DMS 273 (cell line): Measurements from ENCODE around the gene SLC41A3.
A peak's percentile ranks its signal among the peaks of the same experiment; 100 is the strongest.
"Not testable (repeated sequence)": the region's sequence is repeated elsewhere in the genome, so short reads cannot be mapped to it uniquely, and the experiment has no call there.

ENCODE experiments used
- DNase-seq: peaks from one replicate; lab custom pipeline; 2025; ENCODE audit not compliant: unreplicated experiment; lab: John Stamatoyannopoulos, UW

Gene SLC41A3

DNA sequence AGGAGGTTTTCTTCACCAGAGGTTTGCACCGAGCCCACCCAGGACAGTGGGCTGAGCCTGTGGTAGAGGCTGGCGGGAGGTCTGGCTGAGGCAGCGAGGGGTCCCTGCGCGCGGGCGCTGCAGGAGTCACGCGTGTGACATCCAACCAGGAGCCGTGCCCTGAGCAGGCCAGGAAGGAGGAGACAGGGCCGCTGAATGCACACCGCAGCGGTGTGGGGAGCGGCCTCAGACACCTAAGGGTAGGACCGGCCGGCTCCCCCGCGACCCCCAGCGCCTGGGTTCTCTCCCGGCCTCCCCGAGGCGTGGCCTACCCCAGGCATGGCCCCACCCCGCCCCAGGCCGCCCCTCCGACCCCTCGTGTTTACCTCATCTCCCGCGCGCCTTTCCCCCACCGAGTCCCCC is 412 bp downstream of the SLC41A3 start:
- DNase-seq = peak; percentile 86

DNA sequence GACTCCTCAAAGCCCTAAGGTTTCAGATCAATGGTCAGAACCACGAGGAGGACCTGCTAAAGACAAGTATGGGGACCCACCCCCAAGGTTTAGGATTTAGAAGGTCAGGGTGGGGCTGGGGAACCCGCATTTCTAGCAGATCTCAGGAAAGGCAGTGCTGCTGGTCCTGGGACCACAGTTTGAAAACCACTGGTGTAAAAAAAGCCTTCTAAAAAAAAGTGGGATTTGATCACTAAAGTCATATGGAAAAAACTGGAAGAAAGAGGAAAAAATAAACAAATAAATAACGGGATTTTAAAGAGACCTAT is 832 bp downstream of the SLC41A3 start:
- no peak for DNase-seq

DNA sequence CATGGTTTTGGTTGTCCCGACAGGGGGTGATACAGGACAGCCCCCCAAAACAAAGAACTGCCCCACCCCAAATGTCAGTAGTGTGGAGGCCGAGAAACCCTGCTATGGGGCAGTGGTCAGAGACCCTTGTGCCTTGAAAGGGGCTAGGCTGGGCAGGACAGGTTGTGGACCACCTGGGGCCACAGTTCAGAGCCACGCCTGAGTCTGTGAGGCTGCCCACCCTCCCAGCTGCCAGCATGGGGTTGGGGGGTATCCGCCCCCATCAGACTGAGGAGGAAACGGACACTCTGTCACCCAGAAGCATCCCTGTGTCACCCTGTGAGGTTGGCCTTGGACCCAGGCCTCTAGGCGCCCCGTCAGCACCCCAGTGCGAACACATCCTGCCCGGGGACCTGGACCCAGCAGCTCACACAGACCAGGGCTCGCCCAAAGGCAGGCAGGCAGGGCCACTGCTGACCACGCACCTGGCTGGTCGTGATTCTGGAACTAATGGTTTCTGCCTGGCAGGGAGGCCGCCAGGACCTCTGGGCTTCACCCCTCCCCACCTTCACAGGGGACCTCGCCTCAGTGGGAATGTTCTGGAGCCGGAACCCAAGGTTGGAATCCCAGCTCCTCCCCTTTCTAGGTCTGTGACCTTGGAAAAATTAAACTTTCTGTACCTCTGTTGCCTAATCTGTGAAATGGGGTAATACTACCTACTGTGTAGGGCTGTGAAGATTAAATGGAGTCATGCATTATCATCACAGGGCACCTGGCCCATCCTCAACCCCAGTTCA is 1.4 kb downstream of the SLC41A3 start:
- no peak for DNase-seq

DNA sequence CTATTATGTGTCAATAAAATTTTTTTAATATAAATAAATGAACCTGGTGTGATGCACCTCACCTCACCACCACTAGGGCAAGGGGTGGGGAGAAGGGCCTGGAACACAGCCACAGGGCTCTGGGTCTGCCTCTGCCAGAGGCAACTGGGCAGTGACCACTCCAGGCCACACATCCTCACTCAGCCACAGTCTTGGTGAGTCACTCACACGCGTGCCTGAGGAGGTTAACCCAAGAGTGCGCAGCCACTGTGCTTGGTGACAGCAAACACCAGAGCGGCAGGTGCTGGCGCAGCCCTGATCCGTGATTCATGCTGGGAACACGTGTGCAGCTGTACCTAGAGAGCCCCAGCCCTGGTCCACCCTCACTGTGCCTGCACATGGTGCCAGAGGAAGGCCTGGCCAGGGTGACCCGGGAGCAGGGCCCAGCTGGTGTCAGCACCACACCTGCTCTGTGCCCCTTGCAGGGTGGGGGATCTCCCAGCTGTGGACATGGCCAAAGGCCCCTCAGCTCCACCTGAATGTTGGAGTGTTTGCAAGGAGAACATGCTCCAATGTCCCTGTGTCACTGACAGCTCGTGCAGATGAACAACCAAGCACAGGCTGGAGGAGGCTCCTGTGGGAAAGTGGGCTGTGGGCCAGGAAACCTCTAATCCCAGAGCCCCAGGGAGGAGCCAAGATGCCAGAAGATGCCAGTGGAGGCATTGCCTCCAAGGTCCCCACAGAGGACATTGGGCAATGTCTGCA is 2.1 kb downstream of the SLC41A3 start:
- peak; percentile 72 for DNase-seq

DNA sequence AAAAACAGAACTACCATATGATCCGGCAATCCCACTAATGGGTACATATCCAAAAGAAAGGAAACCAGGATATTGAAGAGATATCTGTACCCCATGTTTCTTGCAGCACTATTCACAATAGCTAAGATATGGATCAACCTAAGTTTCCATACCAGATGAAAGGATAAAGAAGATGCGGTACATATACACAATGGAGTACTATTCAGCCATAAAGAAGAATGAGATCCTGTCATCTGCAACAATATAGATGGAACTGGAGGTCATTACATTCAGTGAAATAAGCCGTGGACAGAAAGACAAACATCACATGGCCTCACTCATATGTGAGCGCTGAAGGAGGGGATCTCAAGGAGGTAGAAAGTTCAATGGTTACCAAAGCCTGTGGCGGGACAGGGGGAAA is 3.0 kb downstream of the SLC41A3 start:
- DNase-seq = no peak

DNA sequence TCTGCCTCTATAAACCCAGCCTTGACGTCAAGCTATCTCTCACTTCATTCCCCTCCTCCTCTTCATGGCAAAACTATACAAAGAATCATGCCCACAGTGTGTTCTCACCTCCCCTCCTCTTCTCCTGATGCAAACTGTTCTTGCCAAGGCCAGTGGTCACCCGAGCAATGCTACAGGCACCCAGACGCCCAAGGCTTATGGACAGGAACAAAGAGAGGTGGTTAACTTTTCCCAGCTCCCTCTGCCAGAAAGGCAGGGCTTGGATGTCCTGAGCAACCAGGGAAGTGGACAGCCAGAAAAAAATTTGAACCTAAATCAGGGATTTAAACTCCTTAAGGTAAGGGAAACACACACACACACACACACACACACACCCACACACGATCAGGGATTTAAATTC is 5.1 kb downstream of the SLC41A3 start:
- DNase-seq = no peak

DNA sequence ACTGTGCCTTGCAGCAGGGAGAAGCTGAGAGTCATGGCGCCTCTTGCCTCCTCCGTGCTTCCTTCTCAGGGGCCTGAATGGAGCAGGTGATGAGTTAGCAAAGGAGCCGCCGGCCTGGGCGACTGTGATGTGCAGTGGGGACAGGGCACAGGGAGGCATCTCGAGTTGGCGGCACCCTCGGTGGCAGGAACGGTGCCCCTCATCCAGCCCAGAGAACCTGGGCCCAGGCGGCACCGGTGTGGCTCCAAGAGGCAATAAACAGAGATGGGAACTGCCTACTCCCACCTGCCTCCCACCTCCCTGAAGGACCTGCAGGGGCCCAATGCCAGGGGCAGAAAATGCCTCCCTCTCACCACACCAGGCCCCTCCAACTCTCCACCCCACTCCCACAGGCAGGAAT is 6.2 kb downstream of the SLC41A3 start:
- no peak for DNase-seq

DNA sequence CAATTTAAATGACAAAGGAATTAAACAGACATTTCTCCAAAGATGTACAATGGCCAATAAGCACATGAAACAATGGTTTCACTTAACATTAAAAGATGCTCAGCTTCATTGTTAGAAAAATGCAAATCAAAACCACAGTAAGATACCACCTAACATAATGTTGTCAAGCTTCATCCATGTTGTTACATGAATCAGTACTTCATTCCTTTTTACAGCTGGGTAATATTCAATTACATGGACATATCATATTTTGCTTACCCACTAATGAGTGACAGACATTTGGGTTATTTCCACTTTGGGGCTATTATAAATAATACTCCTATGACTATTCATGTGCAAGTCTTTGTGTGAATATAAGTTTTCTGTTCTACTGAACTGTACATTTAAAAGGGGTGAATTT is 7.8 kb downstream of the SLC41A3 start:
- no peak for DNase-seq

DNA sequence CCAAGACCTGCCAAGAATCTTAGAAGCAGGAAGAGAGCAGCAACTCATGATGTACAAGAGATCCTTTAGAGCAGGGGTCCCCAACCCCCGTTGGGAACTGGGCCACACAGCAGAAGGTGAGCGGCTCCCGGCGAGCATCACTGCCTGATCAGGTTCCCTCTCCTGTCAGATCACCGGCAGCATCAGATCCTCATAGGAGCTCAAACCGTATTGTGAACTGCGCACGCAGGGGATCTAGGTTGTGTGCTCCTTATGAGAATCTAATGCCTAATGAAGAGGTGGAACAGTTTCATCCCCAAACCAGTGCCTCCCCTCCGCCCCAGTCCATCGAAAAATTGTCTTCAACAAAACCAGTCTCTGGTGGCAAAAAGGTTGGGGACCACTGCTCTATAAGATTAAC is 13.8 kb downstream of the SLC41A3 start:
- DNase-seq = no peak

DNA sequence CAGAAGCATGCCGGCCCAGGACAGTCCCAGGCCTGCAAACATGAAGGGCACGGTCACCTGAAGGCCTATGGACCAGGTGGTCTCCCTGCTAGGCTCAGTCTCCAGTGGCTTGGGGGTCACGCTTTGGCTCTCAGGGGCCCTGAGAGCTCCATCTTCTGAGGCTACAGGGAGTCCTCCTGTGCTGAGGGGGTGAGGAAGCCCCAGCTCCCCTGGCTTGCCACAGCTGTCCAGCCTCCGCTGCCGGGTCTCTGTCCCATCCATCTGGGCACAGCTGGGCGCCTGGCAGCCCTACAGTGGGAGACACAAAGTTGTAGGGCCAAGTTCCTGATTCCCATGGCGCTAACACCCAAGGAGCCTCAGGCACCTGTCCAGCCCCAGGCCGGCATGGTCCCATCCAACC is 16.0 kb downstream of the SLC41A3 start:
- DNase-seq = no peak

DNA sequence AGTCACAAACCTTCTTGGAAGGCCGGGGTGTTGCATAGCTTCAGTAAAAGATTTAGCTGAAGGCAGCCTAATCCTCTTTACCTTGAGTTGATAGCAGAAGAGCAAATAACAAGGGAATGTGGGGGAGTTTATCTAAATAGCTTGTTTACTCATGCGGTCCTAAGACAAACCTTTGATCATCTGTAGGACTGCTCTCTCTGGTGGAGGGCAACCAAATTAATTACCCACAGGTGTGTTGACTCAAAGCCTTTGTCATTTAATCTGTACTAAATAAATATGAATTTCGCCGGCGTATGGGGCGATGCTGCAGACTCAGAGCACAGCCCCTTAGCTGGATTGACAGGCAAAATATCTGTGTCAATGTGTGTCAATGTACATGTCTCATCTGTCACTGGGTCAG is 17.2 kb downstream of the SLC41A3 start:
- not testable (repeated sequence) for DNase-seq

DNA sequence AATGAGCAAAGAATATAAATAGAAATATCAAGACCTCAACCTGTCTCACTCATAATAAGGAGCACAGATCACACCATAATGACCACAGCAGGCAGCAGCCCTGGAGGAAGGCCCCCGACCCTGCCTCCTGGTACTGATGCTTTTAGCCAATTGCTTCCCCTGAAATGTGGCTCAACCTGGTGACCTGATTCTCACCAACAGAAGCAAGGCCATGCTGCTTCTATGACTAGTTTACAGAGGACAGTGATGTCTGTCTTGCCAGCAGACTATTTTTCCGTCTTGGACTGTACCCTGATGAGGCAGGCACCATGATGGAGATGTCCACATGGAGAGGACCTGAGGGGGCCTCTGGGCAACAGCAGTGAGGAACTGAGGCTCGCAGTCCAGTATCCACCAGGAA is 18.0 kb downstream of the SLC41A3 start:
- DNase-seq = no peak

DNA sequence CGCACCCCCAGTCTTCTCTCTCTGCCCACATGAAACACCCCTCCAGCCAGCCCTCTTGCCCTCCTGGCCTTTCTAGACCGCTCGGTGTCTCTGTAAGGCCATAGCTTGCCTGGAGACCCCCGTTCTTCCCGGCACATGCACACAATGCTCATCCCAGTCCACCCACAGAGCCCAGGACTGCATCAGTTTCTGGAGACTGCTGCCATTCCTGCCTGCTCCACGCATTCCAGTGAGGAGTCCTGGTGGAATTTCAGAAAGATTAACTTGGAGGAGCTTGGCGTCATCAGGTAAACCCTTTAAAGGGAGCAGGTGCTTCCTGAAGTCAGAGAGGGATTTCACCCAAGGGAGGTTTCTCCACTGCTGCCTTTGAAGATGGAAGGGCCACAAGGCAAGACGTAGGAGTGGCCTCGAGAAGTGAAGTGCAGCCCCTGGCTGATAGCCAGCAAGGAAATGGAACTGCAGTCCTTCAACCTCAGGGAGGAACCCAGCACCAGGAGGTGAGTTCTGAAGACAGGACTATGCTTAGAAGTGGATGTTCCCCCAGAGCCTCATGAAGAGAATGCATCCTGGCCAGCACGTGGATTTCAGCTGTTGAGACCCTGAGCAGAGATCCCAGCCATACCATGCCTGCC is 19.2 kb downstream of the SLC41A3 start:
- DNase-seq = no peak

DNA sequence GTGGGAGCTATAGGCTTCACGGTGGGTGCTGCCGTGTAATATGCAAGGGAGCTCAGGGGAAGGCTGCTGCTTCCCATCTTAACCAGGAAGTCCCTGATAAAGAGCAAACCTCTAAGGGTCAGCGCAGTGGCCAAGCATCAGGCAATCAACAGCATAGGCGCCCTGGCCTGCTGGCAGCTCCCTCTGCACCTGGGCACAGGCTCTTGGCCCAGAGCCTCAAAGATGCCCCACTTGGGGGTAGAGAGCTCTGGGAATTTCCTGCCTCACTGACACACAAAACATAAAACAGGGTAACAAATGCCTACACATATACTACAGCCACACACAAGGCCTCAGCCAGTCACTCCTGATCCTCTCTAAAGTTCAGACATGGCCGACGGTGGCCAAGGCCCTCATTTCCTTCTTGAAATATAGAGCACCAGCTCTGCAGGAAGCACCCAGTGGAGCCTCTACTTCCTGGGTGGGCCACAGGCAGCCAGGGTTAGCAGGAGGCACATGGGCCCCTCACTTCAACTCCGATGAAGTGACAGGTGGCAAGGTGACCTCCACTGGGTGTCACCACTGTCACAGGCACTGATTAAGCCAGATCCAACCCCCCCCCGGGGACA is 20.5 kb downstream of the SLC41A3 start:
- no peak for DNase-seq

DNA sequence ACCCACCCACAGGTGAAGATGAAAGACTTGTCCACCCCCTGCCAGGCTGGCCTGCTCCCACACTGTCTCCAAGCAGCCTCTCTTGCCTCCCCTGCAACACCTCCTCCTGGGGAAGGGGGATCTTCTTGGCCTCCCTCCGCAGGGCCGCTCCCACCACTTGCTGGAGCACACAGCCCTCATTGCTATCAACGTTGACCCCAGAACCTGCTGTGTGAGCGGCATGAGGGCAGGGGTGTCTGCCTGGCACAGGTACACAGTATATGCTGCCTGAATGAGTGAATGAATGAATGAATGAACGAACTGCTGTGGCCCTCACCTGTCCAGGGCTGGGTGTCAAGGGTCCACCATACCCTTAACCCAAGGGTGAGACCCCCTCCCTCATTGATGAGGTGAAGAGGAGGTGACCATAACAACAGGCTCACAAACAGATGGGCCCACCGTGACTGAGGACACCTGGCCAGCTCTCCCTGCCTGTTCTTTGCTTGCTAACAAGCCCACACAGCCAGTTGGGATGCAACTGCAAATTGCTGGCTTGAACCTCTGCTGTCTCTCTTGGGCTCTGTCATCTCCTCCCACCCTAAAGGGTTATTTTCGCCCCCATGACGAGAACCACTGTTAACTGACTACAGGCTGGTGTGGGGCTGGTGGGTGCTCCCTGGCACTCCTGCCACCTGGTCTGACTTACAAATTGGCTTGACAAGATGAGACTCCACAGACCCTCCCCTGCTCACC is 22.5 kb downstream of the SLC41A3 start:
- no peak for DNase-seq

DNA sequence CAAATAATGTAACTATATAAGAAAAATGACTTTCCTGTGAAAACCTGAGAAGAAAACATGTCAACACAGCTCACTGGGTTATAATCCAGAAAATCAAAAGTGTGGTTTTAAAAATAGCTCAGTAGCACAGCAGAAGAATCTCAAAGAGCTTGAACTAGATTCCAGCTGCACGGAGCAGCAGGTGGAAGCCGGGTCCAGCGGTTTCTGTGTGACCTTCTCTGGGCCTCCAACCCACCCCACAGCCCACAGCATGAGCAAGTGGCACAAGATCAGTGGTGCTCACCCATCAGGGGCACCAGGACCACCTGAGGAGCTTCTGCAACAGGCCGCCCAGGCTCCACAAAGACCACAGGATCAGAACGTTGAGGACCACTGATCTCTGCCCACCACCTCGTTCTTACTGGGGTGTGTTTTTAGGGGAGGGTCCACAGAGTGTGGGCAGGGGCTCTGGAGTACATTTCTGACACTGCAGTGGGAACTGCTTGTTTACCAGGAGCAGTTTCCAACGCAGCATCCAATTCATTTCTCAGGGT is 23.2 kb downstream of the SLC41A3 start:
- DNase-seq = no peak

DNA sequence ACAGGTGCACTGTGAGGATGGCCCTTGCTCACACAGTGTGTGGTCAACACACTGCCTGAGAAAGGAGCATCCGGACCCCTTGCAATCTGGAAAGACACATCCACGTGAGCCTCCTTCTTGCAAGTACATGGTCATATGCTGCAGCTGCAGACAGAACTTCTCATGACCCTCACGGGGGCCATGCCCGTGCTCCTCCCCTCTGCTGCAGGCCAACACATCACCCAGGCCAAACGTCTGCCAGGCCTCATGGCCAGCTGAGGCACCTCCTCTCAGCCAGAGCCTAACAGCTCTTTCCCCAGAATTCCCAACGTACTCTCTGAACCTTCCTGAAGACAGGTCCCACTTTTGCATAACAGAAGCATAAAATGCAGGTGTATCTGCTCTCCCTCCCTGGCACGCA is 25.3 kb downstream of the SLC41A3 start:
- DNase-seq = no peak

DNA sequence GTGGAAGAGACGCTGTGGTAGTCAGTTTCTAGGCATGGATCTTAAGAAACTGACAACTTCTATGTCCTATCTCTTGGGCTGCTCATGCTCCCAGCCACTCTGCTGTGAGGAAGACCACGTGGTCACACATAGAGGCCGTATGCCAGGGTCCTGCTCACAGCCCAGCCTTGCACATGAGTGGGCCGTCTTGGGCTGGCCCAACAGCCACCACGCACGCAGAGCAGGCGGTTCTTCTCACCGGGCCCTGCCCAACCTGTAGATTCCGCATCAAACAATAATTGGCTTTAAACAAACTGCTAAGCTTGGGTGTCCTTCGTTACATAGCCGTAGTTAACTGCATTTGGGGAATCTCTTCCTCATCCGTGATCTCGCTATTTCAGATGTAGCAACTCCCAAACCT is 26.0 kb downstream of the SLC41A3 start:
- DNase-seq = no peak

DNA sequence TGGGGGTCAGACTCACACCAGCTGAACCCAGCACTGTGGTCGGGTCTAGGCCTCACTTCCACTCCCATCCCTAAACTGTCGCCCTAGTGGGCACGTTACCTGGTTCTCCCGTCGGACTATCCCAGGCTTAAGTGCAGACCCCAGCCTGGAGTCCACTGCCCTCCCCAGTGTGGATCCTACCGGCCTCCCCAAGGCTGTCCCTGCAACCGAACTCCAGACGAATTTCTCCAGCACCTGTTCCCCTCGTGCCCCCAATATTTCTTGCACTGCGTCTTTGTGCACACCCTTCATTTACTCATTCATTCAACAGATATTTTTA is 26.5 kb downstream of the SLC41A3 start:
- no peak for DNase-seq

DNA sequence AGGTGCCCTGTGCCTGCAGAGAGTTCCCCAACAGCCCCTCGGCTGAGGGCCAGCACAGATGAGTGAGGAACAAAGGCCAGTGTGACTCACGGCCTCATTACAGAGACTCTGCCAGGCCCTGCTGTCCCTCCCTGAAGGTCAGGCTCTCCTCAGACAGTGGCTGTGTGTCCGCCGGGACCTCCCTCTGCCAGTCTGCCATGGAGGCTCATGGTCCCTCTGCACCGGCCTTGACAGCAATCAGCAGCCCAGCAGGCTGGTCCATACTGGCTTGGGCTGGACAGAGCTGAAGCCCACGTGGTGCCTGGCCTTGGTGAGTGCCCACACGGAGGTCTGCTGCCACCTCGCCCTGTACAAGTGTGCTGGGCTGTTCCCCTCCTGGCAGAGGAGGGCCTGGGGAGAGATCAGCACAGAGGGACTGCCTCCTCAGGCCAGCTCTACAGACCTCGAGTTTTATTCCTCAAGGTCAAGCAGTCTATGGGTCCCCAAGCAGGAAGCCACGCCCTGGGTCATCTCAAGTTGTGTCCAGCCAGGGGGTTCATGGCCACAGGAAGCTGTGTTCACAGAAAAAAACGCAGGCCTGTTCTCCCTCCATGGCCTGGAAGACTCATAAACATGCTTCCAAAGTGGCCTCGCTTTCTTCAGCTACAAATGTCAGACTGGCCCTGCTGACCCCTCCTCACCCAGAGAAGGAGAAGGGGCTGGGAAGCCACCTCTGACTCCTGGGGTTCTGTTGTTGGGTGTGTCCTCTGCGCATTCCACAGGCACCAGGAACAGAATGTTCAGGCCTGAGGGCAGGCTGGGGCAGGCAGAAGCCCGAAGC is 27.0 kb downstream of the SLC41A3 start:
- DNase-seq = no peak
